Pancreas (tissue), 10 donors: ENCODE measurements around the gene ZNF343. TPM values are rescaled to one million over a fixed set of nuclear protein-coding genes. Genes with fewer than 3 reads are reported as not detected.
A peak's percentile ranks its signal among the peaks of the same experiment; 100 is the strongest.

Source experiments
- ATAC-seq, 4 donors: fragments of 200-7000 bp; cut with Tn5 transposase; one replicate each; pipeline versions ENCODE4 v1.8.0 to v1.9.1; 2020; ENCODE audit warnings: mild to moderate bottlenecking in 4 of 4, moderate library complexity in 4 of 4
- DNase-seq, 6 donors: peaks; one replicate each; pipeline ENCODE4 v3.0.0-alpha.2; 2020
- FAIRE-seq: peaks from 2 replicates; lab custom pipeline; 2012; peaks lifted over from hg19 to GRCh38; lab: Jason Lieb, UNC
- H3K27ac ChIP-seq, 4 donors: fragments of 200-600 bp; sonication (generic); 1 replicate in 3 of 4; 2 replicates in 1 of 4; pipeline versions ENCODE4 v1.5.0 to v1.8.0; 2020
- H3K27me3 ChIP-seq, 4 donors: fragments of 200-600 bp; one replicate each; pipeline ENCODE4 v1.8.0; 2021
- H3K36me3 ChIP-seq, 3 donors: fragments of 200-600 bp; sonication (generic) in 1 of 3; one replicate each; pipeline versions ENCODE4 v1.5.0 to v1.8.0; 2020 to 2021
- H3K4me1 ChIP-seq, 3 donors: fragments of 200-600 bp; one replicate each; pipeline ENCODE4 v1.8.0; 2021
- H3K4me3 ChIP-seq, 4 donors: fragments of 200-600 bp; sonication (generic) in 2 of 4; one replicate each; pipeline versions ENCODE4 v1.5.0 to v1.8.0; 2020 to 2021
- H3K9me3 ChIP-seq, 4 donors: fragments of 200-600 bp; one replicate each; pipeline ENCODE4 v1.8.0; 2021
- WGBS, 2 donors: extraction: QIAGEN DNeasy Blood & Tissue Kit; methylation state at CpG; one replicate each; pipeline ENCODE4 v1.1.7; 2013; 5-methylcytosine and 5-hydroxymethylcytosine counted together
- intact Hi-C, 3 donors: fragments of 100-400 bp; cut with DNase I; formaldehyde crosslinking; loops; one replicate each; pipeline versions ENCODE4 v1.11.1 to v1.14.2; 2022
- polyA plus RNA-seq, 2 donors: library from polyadenylated mRNA; stranded (reverse); fragments of 200-250 nt; gene quantifications; one replicate each; pipeline ENCODE4 v1.2.3, GENCODE V29; 2013
- total RNA-seq, 6 donors: library from RNA; stranded (reverse); fragmentation: NEBNext Ultra II Directional in 4 of 6; extraction: Animal tissue kit (Norgen Biotek cat#: 25700) in 4 of 6; gene quantifications; one replicate each; pipeline versions ENCODE4 v1.2.1 to v1.2.4, GENCODE V29; 2021 to 2023
- TF ChIP-seq, protein P1 (sequence below), 4 donors: fragments of 200-600 bp; sonication (generic) in 3 of 4; IDR thresholded peaks; one replicate each; pipeline versions ENCODE4 v1.5.0 to v1.8.0; 2021; ENCODE audit warnings: antibody characterized with exemption in 4 of 4
- donor health status: healthy with polysubstance abuse.
- donor health status: DM: no; HTN: no; CAD: no; lungs with moderate emphysema.
- donor health status: DM: no; HTN: no; CAD: no.
- donor health status: control.
- donor health status: control.
- donor health status: Bipolar disorder and iron deficiency.
- donor health status: DM: yes; HTN: yes; CAD: no.
- donor health status: DM: no; HTN: no; CAD: no.
- donor health status: DM: no; HTN: no; CAD: no.
- donor health status: DM: yes; HTN: yes; CAD: no.

Gene ZNF343
- total and polyA plus RNA-seq, 8 donors, result 3.2 to 7.4 (median 4.7) TPM

DNA sequence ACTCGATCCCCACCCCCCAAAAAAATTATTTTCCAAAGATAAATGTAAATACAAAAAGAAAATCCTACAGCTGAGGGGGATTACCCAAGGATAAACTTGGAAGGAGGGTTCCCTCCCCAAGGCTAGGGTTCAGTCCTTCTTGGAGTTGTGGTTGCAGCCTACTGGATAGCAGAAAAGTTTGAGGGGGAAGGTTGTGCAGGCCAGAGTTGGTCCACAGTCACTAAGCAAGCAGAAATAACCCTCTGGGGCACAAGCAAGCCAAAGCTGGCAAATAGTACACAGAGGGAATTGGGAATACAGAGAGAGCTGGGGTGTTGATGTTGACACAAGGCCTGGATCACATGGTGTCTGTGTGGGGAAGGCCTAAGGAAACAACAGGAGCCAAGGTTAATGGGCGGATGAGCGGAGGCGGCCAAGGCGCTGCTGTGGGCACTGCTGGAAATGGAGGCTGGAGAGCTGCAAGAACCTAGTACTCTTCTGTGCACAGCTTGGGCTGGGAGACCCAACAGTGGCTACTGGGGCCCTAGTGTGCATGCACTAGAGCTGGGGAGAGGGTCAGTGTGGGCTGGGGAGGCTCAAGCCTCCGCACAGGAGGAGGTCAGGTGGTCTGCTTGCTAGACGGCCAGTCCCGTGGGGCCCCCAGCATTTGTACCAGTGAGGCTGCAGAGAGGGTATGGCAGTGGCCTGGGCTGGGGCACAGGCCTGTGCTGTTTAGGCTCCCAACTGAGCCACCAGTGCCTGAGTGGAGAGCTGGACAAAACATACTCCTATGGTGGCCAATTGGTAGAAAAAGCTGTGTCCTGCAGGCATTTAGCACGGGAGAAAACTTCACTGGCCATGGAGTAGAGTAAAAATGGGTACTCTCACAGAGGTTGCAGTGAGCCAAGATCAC lies 32.6 kb downstream of the ZNF343 start:
- Histone ChIP-seq H3K27me3 (no peaks in the 10 kb centered on the region), H3K27ac (no peak overlapping the region), H3K4me1 (no peaks in the 10 kb centered on the region), H3K36me3 (no peaks in the 10 kb centered on the region), H3K4me3 (no peak overlapping the region), H3K9me3 (no peaks in the 10 kb centered on the region)
- peak in 1 of 6 donors; percentile 39 for DNase-seq
- intact Hi-C loops, result no loop called here
- no peak for FAIRE-seq
- TF ChIP-seq, protein P1, sequence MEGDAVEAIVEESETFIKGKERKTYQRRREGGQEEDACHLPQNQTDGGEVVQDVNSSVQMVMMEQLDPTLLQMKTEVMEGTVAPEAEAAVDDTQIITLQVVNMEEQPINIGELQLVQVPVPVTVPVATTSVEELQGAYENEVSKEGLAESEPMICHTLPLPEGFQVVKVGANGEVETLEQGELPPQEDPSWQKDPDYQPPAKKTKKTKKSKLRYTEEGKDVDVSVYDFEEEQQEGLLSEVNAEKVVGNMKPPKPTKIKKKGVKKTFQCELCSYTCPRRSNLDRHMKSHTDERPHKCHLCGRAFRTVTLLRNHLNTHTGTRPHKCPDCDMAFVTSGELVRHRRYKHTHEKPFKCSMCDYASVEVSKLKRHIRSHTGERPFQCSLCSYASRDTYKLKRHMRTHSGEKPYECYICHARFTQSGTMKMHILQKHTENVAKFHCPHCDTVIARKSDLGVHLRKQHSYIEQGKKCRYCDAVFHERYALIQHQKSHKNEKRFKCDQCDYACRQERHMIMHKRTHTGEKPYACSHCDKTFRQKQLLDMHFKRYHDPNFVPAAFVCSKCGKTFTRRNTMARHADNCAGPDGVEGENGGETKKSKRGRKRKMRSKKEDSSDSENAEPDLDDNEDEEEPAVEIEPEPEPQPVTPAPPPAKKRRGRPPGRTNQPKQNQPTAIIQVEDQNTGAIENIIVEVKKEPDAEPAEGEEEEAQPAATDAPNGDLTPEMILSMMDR (IDR thresholded peaks at IDR 0.05), result no peak
- 94% methylated on average over 9 of the region's 9 CpGs for WGBS, 2 donors
- peak in 2 of 4 donors; percentile 29 to 31 for ATAC-seq

DNA sequence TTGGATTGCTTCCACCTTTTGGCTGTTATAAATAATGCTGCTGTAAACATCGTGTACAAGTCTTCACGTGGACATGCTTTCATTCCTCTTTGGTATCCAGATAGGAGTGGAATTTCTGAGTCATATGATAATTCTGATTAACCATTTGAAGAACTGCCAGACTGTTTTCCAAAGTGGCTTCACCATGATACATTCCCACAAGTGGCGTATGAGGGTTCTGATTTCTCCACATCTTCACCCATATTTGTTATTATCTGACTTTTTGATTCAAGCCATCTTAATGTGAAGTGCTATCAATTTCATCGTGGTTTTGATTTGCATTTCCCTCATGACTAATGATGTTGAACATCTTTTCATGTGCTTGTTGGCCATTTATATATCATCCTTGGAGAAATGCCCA lies 35.2 kb downstream of the ZNF343 start:
- Histone ChIP-seq H3K4me3 (no peak overlapping the region), H3K27ac (no peak overlapping the region), H3K9me3 (no peaks in the 10 kb centered on the region), H3K36me3 (no peaks in the 10 kb centered on the region), H3K27me3 (no peaks in the 10 kb centered on the region), H3K4me1 (peaks cover 0 to 8% (median 7%) of the 10 kb centered on the region in 3 donors)
- 36 to 57% methylated on average over 4 of the region's 4 CpGs for WGBS, 2 donors
- intact Hi-C loops, result no loop called here
- DNase-seq (no peak), ATAC-seq (no peak), FAIRE-seq (no peak)
- TF ChIP-seq, protein P1 (IDR thresholded peaks at IDR 0.05), result no peak

DNA sequence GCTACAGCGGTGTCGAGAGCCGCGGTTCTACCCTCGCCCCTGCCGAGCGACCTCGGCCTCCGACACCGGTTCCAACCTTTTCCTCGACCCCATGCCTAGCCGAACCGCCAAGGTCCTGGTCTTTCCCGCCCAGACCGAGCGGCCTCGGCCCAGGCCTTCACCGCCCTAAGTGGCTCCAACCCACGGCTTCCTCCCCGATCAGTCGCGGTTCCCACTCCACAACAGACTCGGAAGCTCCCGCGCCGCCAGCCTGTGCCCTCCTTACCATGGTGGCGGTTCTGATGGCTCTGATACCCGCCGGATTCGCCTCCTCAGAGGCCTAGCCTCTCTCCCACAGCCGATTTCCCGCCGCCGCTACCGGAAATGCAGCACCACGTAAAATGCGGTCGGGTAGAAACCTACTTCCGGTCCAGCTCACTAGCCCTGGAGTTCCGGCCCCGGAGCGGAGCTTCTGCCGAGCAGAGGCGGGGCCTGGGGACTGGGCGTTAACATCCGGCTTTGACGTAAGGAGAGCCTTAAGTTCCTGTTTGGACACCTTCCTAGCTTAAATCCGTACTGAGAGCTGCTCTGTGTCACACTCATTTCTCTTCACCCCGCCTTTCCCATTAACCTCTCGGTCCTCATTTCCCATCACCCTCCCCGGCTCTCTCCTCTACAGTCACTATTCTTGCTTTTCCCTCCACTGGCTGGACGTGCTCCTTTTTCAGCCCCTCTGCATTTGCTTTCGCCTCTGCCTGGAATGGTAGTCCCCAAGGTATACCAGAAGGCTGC lies 38.1 kb downstream of the ZNF343 start, which contains the start of gene SNRPB:
TSS of gene SNRPB (minus strand) at position 367 of the 771 bp plus-strand sequence. CDS start at position 268, 99 bp downstream.
- FAIRE-seq (peak; percentile 92), ATAC-seq (peak; percentile 98 to 99 (median 98)), DNase-seq (peak; percentile 92 to 98 (median 96))
- H3K36me3 ChIP-seq, result peaks cover 0 to 17% (median 15%) of the 10 kb centered on the region in 3 donors
- peaks cover 0 to 15% (median 10%) of the 10 kb centered on the region in 3 donors for H3K4me1 ChIP-seq
- intact Hi-C loops, result no loop called here
- no peaks in the 10 kb centered on the region for H3K9me3 ChIP-seq
- TF ChIP-seq, protein P1 (IDR thresholded peaks at IDR 0.05), result no peak
- H3K4me3 ChIP-seq, result peak within 1 kb of the TSS; percentile 48 to 95 (median 76)
- WGBS, 2 donors, result 1% methylated on average over 52 to 53 of the region's 53 CpGs
- H3K27me3 ChIP-seq, result no peaks in the 10 kb centered on the region
- peak within 1 kb of the TSS; percentile 74 to 95 (median 80) for H3K27ac ChIP-seq

DNA sequence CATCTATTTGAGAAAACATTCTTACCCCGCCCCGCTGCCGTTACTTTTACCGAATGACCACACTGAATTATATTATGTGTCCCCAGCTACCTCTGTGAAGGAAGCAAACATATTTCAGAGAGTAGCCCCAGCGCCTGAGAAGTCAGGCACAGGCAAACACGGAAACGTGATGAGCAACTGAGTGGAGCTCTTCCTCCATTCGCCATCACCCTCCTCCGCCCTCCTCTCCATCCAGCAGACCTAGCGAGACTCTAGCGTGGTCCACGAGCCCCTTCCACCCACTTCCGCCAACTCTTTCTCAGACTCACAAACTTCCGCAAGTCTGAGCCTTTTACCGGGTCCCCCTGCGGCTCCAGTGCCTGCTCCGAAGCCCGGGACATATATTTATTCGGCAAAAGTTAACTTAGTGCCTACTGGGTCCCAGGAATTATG lies 38.7 kb downstream of the ZNF343 start:
- WGBS, 2 donors, result 0 to 1% methylated on average over 19 of the region's 19 CpGs
- Histone ChIP-seq H3K27ac (peak overlapping the region; percentile 62 to 95 (median 80)), H3K4me3 (peak overlapping the region; percentile 48 to 95 (median 76)), H3K36me3 (peaks cover under 1 to 23% (median 19%) of the 10 kb centered on the region in 3 donors), H3K4me1 (peaks cover 0 to 15% (median 10%) of the 10 kb centered on the region in 3 donors), H3K9me3 (no peaks in the 10 kb centered on the region), H3K27me3 (no peaks in the 10 kb centered on the region)
- FAIRE-seq (no peak), ATAC-seq (peak; percentile 38 to 75 (median 54)), DNase-seq (peak in 5 of 6 donors; percentile 18 to 42 (median 37))
- intact Hi-C loops, result no loop called here
- TF ChIP-seq, protein P1 (IDR thresholded peaks at IDR 0.05), result no peak
